ENCODE data around the gene CPLX1. TPM values are rescaled to one million over a fixed set of nuclear protein-coding genes. Genes with fewer than 3 reads are reported as not detected.

CPLX1 gene
- 0.40 and 3.1 TPM in 2 replicates for total RNA-seq (2014; rRNA removed; shearing (Covaris generic); ENCODE audit: low replicate concordance)

DNA sequence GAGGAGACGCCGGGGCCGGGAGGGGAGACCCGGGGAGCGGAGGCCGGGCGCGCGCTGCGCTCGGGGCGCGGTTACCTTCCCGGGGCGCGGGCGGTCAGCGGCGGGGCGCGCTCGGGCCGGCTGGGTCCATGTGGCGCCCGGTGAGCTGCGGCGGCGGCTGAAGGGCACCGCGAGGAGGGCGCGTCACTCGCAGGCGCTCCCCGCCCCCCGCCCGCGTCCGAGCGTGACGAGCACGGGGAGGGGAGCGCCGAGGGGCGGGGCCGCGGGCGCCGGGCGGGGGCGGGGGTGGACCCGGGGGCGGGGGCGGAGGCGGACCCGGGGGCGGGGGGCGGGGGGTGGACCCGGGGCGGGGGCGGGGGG, at the start of gene CPLX1:
TSS of gene CPLX1 (minus strand) at position 159 of the 360 bp plus-strand sequence. CDS start 1,607 bp downstream, outside the sequence.
- no peaks in the 10 kb centered on the region for H3K79me2 ChIP-seq (ENCODE audit: low read length)
- H3K9ac ChIP-seq (ENCODE audit: low read length), result no peak within 1 kb of the TSS
- no peaks in the 10 kb centered on the region for H3K9me2 ChIP-seq (replicated peaks; ENCODE audit: insufficient read depth, low read length)
- no peaks in the 10 kb centered on the region for H4K20me1 ChIP-seq (ENCODE audit: insufficient read depth, low read depth, low read length)
- H3K9me3 ChIP-seq (ENCODE audit: low read length), result no peaks in the 10 kb centered on the region
- no peak within 1 kb of the TSS for H2AFZ ChIP-seq (ENCODE audit: low read length)
- no peaks in the 10 kb centered on the region for H3K27me3 ChIP-seq (ENCODE audit: low read length)
- no peak within 1 kb of the TSS for H3K4me3 ChIP-seq (ENCODE audit: low read length)
- no peaks in the 10 kb centered on the region for H3K36me3 ChIP-seq (ENCODE audit: insufficient read depth, low read length)
- DNase-seq, result no peak
- H3K4me1 ChIP-seq (ENCODE audit: low read length), result no peaks in the 10 kb centered on the region
- no peak within 1 kb of the TSS for H3K27ac ChIP-seq (ENCODE audit: low read length)
- no peak within 1 kb of the TSS for H3K4me2 ChIP-seq (ENCODE audit: low read depth, low read length, poor library complexity, severe bottlenecking)

DNA sequence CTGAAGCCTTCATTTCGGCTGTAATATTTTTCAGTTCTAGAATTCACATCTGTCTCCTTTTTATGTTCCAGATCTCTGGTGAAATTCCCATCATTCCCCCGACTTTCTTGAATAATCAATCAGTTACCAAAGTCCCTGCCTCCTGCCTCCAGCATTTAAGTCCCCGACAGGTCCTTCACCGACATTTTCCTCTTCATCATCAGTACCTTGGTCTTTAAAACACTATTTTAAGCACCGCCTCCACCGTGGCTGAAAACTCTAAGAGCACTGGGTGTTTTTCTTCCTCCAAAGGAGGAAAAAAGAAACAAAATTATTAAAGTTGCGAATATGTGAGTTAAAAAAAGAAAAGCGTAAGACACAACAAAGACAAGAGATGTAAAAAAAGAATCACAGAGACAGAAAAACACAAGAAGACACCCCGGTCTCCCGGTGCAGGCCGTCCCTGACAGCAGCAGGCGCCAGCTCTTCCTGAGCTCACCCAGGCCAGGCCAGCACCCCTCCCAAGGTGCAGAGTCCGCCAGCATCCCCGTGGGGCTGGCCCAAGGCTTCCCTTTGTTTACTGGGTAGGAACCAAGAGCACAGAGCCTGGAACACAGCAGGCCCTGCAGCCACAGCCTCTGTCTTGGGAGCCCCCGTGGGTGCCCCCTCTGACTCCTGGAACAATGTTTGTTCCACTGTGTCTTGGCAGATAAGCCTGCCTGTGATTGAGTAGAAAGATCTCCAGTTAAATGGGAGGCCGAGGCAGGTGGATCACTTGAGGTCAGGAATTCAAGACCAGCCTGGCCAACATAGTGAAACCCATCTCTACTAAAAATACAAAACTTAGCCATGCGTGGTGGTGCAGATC, 49.3 kb upstream of the CPLX1 start:
- no peak overlapping the region for H3K4me3 ChIP-seq (ENCODE audit: low read length)
- H3K79me2 ChIP-seq (ENCODE audit: low read length), result no peaks in the 10 kb centered on the region
- no peak overlapping the region for H3K4me2 ChIP-seq (ENCODE audit: low read depth, low read length, poor library complexity, severe bottlenecking)
- H3K27me3 ChIP-seq (ENCODE audit: low read length), result no peaks in the 10 kb centered on the region
- no peaks in the 10 kb centered on the region for H3K9me2 ChIP-seq (replicated peaks; ENCODE audit: insufficient read depth, low read length)
- H3K4me1 ChIP-seq (ENCODE audit: low read length), result no peaks in the 10 kb centered on the region
- H3K9me3 ChIP-seq (ENCODE audit: low read length), result no peaks in the 10 kb centered on the region
- no peak overlapping the region for H3K9ac ChIP-seq (ENCODE audit: low read length)
- H2AFZ ChIP-seq (ENCODE audit: low read length), result no peak overlapping the region
- peaks cover 7% of the 10 kb centered on the region for H3K36me3 ChIP-seq (ENCODE audit: insufficient read depth, low read length)
- DNase-seq, result no peak
- H3K27ac ChIP-seq (ENCODE audit: low read length), result no peak overlapping the region
- H4K20me1 ChIP-seq (ENCODE audit: insufficient read depth, low read depth, low read length), result no peaks in the 10 kb centered on the region

DNA sequence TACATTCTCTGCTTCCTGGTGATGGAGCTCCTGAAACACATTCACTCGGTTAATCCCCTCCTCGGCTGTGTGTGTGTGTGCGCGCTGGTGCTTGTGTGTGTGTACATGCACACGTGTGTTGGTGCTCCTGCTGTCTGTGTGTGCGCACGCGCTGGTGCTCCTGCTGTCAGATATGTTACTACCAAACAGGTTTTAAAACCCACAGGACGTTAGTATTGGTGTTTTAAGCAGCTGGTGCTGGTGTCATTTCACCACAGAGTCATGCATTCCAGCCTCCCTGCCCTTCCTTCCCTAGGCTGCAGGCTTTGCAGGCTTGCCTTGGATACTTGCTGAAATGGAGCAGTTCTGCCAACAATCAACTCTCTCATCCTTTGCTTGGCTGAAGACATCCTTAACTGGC, 48.1 kb upstream of the CPLX1 start:
- DNase-seq, result no peak
- H3K4me1 ChIP-seq (ENCODE audit: low read length), result no peaks in the 10 kb centered on the region
- no peaks in the 10 kb centered on the region for H3K27me3 ChIP-seq (ENCODE audit: low read length)
- H3K79me2 ChIP-seq (ENCODE audit: low read length), result no peaks in the 10 kb centered on the region
- H3K36me3 ChIP-seq (ENCODE audit: insufficient read depth, low read length), result peaks cover 8% of the 10 kb centered on the region
- H3K9ac ChIP-seq (ENCODE audit: low read length), result no peak overlapping the region
- H2AFZ ChIP-seq (ENCODE audit: low read length), result no peak overlapping the region
- no peaks in the 10 kb centered on the region for H3K9me3 ChIP-seq (ENCODE audit: low read length)
- no peak overlapping the region for H3K27ac ChIP-seq (ENCODE audit: low read length)
- H3K4me2 ChIP-seq (ENCODE audit: low read depth, low read length, poor library complexity, severe bottlenecking), result no peak overlapping the region
- no peak overlapping the region for H3K4me3 ChIP-seq (ENCODE audit: low read length)
- H3K9me2 ChIP-seq (replicated peaks; ENCODE audit: insufficient read depth, low read length), result no peaks in the 10 kb centered on the region
- H4K20me1 ChIP-seq (ENCODE audit: insufficient read depth, low read depth, low read length), result no peaks in the 10 kb centered on the region

DNA sequence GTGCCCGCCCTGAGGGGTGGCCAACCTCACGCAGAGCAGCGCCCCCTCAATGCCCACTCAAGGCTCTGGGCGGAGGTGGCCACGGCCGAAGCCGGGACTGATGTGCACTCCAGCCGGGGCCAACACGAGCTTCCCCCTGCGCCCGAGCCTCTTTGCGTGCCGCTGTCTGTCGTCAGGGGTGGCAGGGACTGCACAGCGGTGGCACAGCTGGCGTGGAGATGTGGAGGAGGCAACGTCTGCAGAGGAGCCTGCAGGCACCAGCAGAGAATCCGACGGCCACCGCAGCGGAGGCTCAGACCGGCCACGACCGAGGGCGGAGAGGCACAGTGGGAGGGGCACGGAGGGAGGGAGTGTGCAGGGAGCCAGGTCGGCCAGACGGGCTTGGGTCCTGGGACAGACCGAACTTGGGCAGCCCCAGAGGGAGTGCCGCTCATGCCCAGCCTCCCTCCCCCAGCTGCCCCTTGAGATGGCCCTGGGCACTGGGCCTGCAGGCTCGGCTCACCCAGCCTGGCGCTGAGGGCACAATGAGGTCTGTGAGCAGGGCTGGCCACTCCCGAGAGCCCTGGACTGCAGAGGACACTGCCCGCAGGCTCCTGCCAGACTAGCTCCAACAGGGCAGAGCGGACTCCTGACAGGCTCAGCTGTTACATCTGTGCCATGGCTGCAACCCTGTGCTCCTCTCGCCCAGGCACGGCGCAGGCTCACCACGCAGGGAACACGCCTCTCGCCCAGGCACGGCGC, 46.5 kb upstream of the CPLX1 start:
- Histone ChIP-seq H2AFZ (ENCODE audit: low read length) (no peak overlapping the region), H3K9me3 (ENCODE audit: low read length) (no peaks in the 10 kb centered on the region), H3K27me3 (ENCODE audit: low read length) (no peaks in the 10 kb centered on the region), H3K4me2 (ENCODE audit: low read depth, low read length, poor library complexity, severe bottlenecking) (no peak overlapping the region), H3K4me1 (ENCODE audit: low read length) (no peaks in the 10 kb centered on the region), H4K20me1 (ENCODE audit: insufficient read depth, low read depth, low read length) (no peaks in the 10 kb centered on the region), H3K27ac (ENCODE audit: low read length) (no peak overlapping the region), H3K4me3 (ENCODE audit: low read length) (no peak overlapping the region), H3K79me2 (ENCODE audit: low read length) (no peaks in the 10 kb centered on the region), H3K36me3 (ENCODE audit: insufficient read depth, low read length) (peaks cover 8% of the 10 kb centered on the region), H3K9me2 (replicated peaks; ENCODE audit: insufficient read depth, low read length) (no peaks in the 10 kb centered on the region), H3K9ac (ENCODE audit: low read length) (no peak overlapping the region)
- no peak for DNase-seq

DNA sequence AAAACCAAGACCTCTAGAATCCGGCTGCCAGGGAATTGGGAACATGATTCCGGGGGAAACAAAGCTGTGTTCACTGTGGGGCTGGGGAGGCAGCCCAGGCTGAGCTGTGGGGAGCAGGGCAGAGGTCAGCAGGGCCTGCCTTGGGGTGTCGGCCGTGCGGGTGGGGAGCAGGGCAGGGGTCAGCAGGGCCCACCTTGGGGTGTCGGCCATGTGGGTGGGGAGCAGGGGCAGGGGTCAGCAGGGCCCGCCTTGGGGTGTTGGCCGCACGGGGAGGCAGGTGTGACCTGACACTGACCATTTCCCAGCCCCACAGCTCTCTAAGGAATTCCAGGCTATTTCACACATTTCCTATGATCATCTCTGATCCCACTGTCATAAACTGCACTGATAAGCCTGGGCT, 45.6 kb upstream of the CPLX1 start:
- no peaks in the 10 kb centered on the region for H3K9me2 ChIP-seq (replicated peaks; ENCODE audit: insufficient read depth, low read length)
- no peak overlapping the region for H3K4me2 ChIP-seq (ENCODE audit: low read depth, low read length, poor library complexity, severe bottlenecking)
- DNase-seq, result no peak
- no peaks in the 10 kb centered on the region for H3K79me2 ChIP-seq (ENCODE audit: low read length)
- H3K27me3 ChIP-seq (ENCODE audit: low read length), result no peaks in the 10 kb centered on the region
- no peak overlapping the region for H3K27ac ChIP-seq (ENCODE audit: low read length)
- H3K9me3 ChIP-seq (ENCODE audit: low read length), result no peaks in the 10 kb centered on the region
- peaks cover 8% of the 10 kb centered on the region for H3K36me3 ChIP-seq (ENCODE audit: insufficient read depth, low read length)
- H3K9ac ChIP-seq (ENCODE audit: low read length), result no peak overlapping the region
- H3K4me1 ChIP-seq (ENCODE audit: low read length), result no peaks in the 10 kb centered on the region
- H4K20me1 ChIP-seq (ENCODE audit: insufficient read depth, low read depth, low read length), result no peaks in the 10 kb centered on the region
- no peak overlapping the region for H2AFZ ChIP-seq (ENCODE audit: low read length)
- no peak overlapping the region for H3K4me3 ChIP-seq (ENCODE audit: low read length)

DNA sequence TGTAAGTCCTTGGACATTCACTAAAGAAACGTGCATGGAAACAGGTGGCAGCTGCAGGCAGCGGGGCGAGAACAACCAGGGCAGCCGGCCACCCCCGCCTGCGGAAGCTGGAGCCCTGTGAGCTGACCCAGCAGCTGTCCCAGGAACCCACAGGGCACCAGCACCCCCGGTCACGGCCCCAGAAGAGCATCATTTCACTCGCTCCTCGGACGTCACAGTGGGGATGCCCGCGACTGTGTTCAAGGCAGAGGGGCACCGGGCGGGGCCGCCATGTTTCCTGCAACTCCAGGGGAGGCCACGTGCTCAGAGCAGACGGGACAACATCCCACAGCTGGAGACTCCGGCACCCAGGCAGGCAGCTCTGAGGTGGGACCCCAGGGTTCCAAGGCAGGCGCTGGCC, 45.0 kb upstream of the CPLX1 start:
- Histone ChIP-seq H3K9me2 (replicated peaks; ENCODE audit: insufficient read depth, low read length) (no peaks in the 10 kb centered on the region), H3K9ac (ENCODE audit: low read length) (no peak overlapping the region), H3K4me2 (ENCODE audit: low read depth, low read length, poor library complexity, severe bottlenecking) (no peak overlapping the region), H3K4me3 (ENCODE audit: low read length) (no peak overlapping the region), H3K79me2 (ENCODE audit: low read length) (no peaks in the 10 kb centered on the region), H3K36me3 (ENCODE audit: insufficient read depth, low read length) (peaks cover 8% of the 10 kb centered on the region), H3K27me3 (ENCODE audit: low read length) (no peaks in the 10 kb centered on the region), H3K9me3 (ENCODE audit: low read length) (no peaks in the 10 kb centered on the region), H2AFZ (ENCODE audit: low read length) (no peak overlapping the region), H4K20me1 (ENCODE audit: insufficient read depth, low read depth, low read length) (no peaks in the 10 kb centered on the region), H3K27ac (ENCODE audit: low read length) (no peak overlapping the region), H3K4me1 (ENCODE audit: low read length) (no peaks in the 10 kb centered on the region)
- DNase-seq, result no peak

DNA sequence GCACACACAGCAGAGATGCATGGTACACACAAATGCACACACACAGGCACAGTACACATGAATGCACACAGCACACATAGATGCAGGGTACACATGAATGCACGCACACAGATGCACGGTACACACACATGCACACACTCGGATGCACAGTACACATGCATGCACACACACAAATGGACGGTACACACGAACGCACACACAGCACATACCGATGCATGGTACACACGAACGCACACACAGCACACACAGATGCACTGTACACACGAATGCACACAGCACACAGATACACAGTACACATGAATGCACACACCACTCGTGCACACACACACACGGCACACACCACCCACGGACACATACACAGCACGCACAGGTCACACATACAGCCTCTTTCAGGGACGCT, 43.8 kb upstream of the CPLX1 start:
- Histone ChIP-seq H3K4me2 (ENCODE audit: low read depth, low read length, poor library complexity, severe bottlenecking) (no peak overlapping the region), H2AFZ (ENCODE audit: low read length) (no peak overlapping the region), H3K36me3 (ENCODE audit: insufficient read depth, low read length) (peaks cover 8% of the 10 kb centered on the region), H3K27me3 (ENCODE audit: low read length) (no peaks in the 10 kb centered on the region), H3K4me1 (ENCODE audit: low read length) (no peaks in the 10 kb centered on the region), H3K9me3 (ENCODE audit: low read length) (no peaks in the 10 kb centered on the region), H3K9ac (ENCODE audit: low read length) (no peak overlapping the region), H3K4me3 (ENCODE audit: low read length) (no peak overlapping the region), H4K20me1 (ENCODE audit: insufficient read depth, low read depth, low read length) (no peaks in the 10 kb centered on the region), H3K79me2 (ENCODE audit: low read length) (no peaks in the 10 kb centered on the region), H3K27ac (ENCODE audit: low read length) (no peak overlapping the region), H3K9me2 (replicated peaks; ENCODE audit: insufficient read depth, low read length) (no peaks in the 10 kb centered on the region)
- no peak for DNase-seq

DNA sequence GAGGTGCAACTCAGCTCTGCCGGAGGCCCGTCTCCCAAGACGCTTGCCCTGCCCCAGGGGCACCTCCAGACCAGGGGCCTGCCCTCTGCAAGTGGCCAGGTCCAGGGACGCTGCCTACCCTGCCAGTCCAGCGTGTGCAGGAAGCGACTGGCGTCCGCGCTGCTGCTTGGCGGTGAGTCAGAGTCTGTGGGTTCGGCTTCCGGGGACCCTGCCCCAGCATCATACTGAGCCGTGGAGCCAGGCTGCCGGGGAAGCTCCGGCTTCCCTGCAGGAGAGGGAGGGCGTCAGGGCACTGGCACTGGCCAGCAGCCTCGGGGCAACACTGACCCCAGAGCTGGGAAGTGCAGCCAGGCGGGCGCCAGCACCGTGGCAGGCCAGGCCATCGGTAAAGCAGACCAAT, 42.5 kb upstream of the CPLX1 start:
- Histone ChIP-seq H3K9me2 (replicated peaks; ENCODE audit: insufficient read depth, low read length) (no peaks in the 10 kb centered on the region), H3K9ac (ENCODE audit: low read length) (no peak overlapping the region), H4K20me1 (ENCODE audit: insufficient read depth, low read depth, low read length) (no peaks in the 10 kb centered on the region), H3K36me3 (ENCODE audit: insufficient read depth, low read length) (peaks cover 8% of the 10 kb centered on the region), H2AFZ (ENCODE audit: low read length) (no peak overlapping the region), H3K4me2 (ENCODE audit: low read depth, low read length, poor library complexity, severe bottlenecking) (no peak overlapping the region), H3K4me3 (ENCODE audit: low read length) (no peak overlapping the region), H3K27me3 (ENCODE audit: low read length) (no peaks in the 10 kb centered on the region), H3K9me3 (ENCODE audit: low read length) (no peaks in the 10 kb centered on the region), H3K79me2 (ENCODE audit: low read length) (no peaks in the 10 kb centered on the region), H3K27ac (ENCODE audit: low read length) (no peak overlapping the region), H3K4me1 (ENCODE audit: low read length) (no peaks in the 10 kb centered on the region)
- no peak for DNase-seq
